ENCODE results near the gene TNFSF11. TPM values are rescaled to one million over a fixed set of nuclear protein-coding genes. Genes with fewer than 3 reads are reported as not detected.

Gene TNFSF11
- total and polyA plus RNA-seq, 12 donors = not detected

DNA sequence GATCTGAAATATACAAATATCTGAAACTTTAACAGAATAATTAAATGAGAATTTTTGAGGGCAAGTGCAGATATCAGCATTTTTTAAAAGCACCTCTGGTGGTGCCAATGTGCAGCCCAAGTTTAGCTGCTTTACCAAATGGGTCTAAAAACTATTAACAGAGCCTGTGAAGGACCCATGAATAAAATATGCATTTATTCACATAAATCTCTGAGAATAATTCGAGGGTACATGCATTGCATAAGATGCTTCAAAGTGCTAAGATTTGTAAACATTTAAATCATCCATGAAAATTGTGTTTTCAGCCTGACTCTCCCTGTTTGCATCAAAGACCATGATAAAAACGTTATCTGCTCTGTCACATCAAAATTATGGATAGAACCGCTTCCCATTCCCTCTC is 47.1 kb upstream of the TNFSF11 start:
- DNase-seq (no peak), ATAC-seq (no peak)
- WGBS, 2 donors = 63 to 73% methylated on average over 3 of the region's 3 CpGs
- peaks cover 0 to 18% (median 0%) of the 10 kb centered on the region in 7 donors for H3K27me3 ChIP-seq
- no peaks in the 10 kb centered on the region for H3K36me3 ChIP-seq
- intact Hi-C loops (cut with DNase I) = no loop called here
- TF ChIP-seq, protein P1, sequence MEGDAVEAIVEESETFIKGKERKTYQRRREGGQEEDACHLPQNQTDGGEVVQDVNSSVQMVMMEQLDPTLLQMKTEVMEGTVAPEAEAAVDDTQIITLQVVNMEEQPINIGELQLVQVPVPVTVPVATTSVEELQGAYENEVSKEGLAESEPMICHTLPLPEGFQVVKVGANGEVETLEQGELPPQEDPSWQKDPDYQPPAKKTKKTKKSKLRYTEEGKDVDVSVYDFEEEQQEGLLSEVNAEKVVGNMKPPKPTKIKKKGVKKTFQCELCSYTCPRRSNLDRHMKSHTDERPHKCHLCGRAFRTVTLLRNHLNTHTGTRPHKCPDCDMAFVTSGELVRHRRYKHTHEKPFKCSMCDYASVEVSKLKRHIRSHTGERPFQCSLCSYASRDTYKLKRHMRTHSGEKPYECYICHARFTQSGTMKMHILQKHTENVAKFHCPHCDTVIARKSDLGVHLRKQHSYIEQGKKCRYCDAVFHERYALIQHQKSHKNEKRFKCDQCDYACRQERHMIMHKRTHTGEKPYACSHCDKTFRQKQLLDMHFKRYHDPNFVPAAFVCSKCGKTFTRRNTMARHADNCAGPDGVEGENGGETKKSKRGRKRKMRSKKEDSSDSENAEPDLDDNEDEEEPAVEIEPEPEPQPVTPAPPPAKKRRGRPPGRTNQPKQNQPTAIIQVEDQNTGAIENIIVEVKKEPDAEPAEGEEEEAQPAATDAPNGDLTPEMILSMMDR (IDR thresholded peaks at IDR 0.05) = no peak
- no peak overlapping the region for H3K4me3 ChIP-seq
- no peak overlapping the region for H3K27ac ChIP-seq
- H3K4me1 ChIP-seq = no peaks in the 10 kb centered on the region
- no peaks in the 10 kb centered on the region for H3K9me3 ChIP-seq

DNA sequence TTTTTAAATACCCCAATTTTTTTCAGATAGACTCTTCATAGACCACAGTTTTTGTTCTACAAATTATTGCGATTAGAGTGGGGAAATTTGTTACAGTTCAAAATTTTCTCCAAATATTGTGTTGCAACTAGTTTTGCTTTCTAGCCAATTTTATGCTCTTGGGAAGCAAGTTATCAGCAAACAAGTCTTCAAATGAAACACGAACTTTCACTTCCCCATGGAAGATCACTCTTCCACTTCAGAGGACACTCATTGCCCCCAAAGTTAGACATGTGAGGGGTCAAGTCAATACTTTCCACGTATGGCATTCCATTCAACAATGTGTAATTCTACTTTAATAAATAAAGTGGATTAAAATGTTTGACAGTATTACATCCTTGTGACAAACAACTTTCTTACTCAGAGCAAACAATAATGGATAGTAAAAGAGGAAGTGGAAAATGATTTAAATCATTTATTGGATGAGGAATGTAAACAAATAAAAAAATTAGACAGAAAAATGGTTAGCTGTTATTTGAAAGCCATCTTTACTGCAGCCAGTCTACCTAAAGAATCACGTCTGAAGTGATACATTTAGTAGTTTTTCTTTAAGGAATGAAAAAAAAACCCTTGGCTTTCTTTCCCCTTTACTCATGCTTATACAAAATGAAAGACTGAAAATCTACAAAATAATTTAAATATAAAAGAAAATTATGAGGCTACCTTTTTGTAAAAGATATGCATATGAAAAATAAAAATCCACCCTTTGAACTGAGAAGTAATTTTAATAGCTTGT is 41.2 kb upstream of the TNFSF11 start:
- no peaks in the 10 kb centered on the region for H3K4me1 ChIP-seq
- 59 to 61% methylated on average over 4 of the region's 4 CpGs for WGBS, 2 donors
- TF ChIP-seq, protein P1 (IDR thresholded peaks at IDR 0.05) = no peak
- H3K36me3 ChIP-seq = no peaks in the 10 kb centered on the region
- no peak for DNase-seq
- peaks cover 0 to 7% (median 0%) of the 10 kb centered on the region in 7 donors for H3K27me3 ChIP-seq
- H3K9me3 ChIP-seq = no peaks in the 10 kb centered on the region
- no peak overlapping the region for H3K4me3 ChIP-seq
- ATAC-seq = no peak
- no peak overlapping the region for H3K27ac ChIP-seq
- intact Hi-C loops (cut with DNase I) = no loop called here

GRCh38 chr13:42533336-42533591 is 40.7 kb upstream of the TNFSF11 start:
- H3K27me3 ChIP-seq = peaks cover 0 to 7% (median 0%) of the 10 kb centered on the region in 7 donors
- TF ChIP-seq, protein P1 (IDR thresholded peaks at IDR 0.05) = no peak
- no peak for ATAC-seq
- WGBS, 2 donors = 94 to 97% methylated on average over 1 of the region's 1 CpG
- no peak overlapping the region for H3K27ac ChIP-seq
- no peak overlapping the region for H3K4me3 ChIP-seq
- no peaks in the 10 kb centered on the region for H3K36me3 ChIP-seq
- no peaks in the 10 kb centered on the region for H3K4me1 ChIP-seq
- DNase-seq = no peak
- H3K9me3 ChIP-seq = no peaks in the 10 kb centered on the region
- intact Hi-C loops (cut with DNase I) = no loop called here

DNA sequence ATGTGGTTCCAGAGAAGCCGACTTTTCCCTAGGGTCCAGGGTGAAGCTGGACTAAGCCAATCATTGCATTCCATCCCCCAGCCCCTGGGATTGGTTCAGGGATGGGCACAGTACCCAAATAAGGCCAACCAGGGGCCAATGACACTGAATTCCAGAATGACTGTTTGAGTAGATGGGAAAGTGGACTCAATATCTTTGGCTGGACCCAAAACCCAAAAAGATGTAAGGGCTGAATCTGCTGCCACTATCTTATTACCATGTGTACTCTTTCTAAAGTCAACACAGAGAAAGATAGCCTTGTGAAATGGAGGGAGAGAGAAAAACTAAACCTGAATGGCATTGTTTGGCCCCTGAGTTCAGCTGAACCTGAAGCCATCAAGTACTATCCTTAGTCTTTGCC is 39.2 kb upstream of the TNFSF11 start:
- DNase-seq (no peak), ATAC-seq (no peak)
- Histone ChIP-seq H3K9me3 (no peaks in the 10 kb centered on the region), H3K27me3 (peaks cover 0 to 7% (median 0%) of the 10 kb centered on the region in 7 donors), H3K4me1 (no peaks in the 10 kb centered on the region), H3K36me3 (no peaks in the 10 kb centered on the region), H3K4me3 (no peak overlapping the region), H3K27ac (no peak overlapping the region)
- WGBS, 2 donors = 81 to 92% methylated on average over 1 of the region's 1 CpG
- TF ChIP-seq, protein P1 (IDR thresholded peaks at IDR 0.05) = no peak
- intact Hi-C loops (cut with DNase I) = no loop called here

Data from heart right ventricle (tissue), 16 donors.